HCT116 (cell line): ENCODE measurements around the gene MUSK.

Experiments used
- CBX3 ChIP-seq: IDR thresholded peaks from 2 replicates; pipeline ENCODE4 v1.6.1; 2012; ENCODE audit warnings: low read depth
- CEBPB ChIP-seq: IDR thresholded peaks from 2 replicates; pipeline ENCODE4 v1.6.1; 2012; ENCODE audit warnings: low read depth
- EZH2 ChIP-seq: fragments of 200-600 bp; sonication (generic); IDR thresholded peaks from 2 replicates; pipeline ENCODE4 v1.6.1; 2017; ENCODE audit warnings: antibody characterized with exemption, mixed run types
- MAX ChIP-seq: IDR thresholded peaks from 2 replicates; pipeline ENCODE4 v1.6.1; 2012
- POLR2A ChIP-seq: IDR thresholded peaks from 2 replicates; pipeline ENCODE4 v1.7.0; 2011; ENCODE audit warnings: borderline replicate concordance; ENCODE audit not compliant: insufficient read depth, insufficient read length; ENCODE audit errors: extremely low read depth
- POLR2AphosphoS5 ChIP-seq: IDR thresholded peaks from 2 replicates; pipeline ENCODE4 v1.6.1; 2011; ENCODE audit warnings: mild to moderate bottlenecking, low read depth, low read length, moderate library complexity
- REST ChIP-seq: IDR thresholded peaks from 2 replicates; pipeline ENCODE4 v1.6.1; 2012; ENCODE audit warnings: low read depth
- SRF ChIP-seq: IDR thresholded peaks from 2 replicates; pipeline ENCODE4 v1.6.1; 2012; ENCODE audit warnings: low read depth
- ZBTB33 ChIP-seq: IDR thresholded peaks from 2 replicates; pipeline ENCODE4 v1.6.1; 2011; ENCODE audit warnings: mild to moderate bottlenecking, low read length, moderate library complexity; ENCODE audit not compliant: insufficient replicate concordance; ENCODE audit errors: extremely low read depth
- TF ChIP-seq, protein P1 (sequence below), 3 experiments: fragments of 200-600 bp in 1 of 3; sonication (generic) in 1 of 3; IDR thresholded peaks in 2 of 3; conservative IDR thresholded peaks in 1 of 3; 2 replicates each; pipeline ENCODE4 v1.5.1; 2012 to 2017; ENCODE audit warnings: low read depth in 2 of 3, low read length in 2 of 3, antibody characterized with exemption in 1 of 3, borderline replicate concordance in 1 of 3, control low read depth in 1 of 3, mild to moderate bottlenecking in 1 of 3, mixed read lengths in 1 of 3, mixed run types in 1 of 3, moderate library complexity in 1 of 3; ENCODE audit not compliant: insufficient read depth in 1 of 3

GRCh38 chr9:110815361-110815760, 146.8 kb downstream of the MUSK start:
- no peak for TF ChIP-seq POLR2A
- no peak for TF ChIP-seq EZH2
- TF ChIP-seq MAX: no peak
- TF ChIP-seq, protein P1, sequence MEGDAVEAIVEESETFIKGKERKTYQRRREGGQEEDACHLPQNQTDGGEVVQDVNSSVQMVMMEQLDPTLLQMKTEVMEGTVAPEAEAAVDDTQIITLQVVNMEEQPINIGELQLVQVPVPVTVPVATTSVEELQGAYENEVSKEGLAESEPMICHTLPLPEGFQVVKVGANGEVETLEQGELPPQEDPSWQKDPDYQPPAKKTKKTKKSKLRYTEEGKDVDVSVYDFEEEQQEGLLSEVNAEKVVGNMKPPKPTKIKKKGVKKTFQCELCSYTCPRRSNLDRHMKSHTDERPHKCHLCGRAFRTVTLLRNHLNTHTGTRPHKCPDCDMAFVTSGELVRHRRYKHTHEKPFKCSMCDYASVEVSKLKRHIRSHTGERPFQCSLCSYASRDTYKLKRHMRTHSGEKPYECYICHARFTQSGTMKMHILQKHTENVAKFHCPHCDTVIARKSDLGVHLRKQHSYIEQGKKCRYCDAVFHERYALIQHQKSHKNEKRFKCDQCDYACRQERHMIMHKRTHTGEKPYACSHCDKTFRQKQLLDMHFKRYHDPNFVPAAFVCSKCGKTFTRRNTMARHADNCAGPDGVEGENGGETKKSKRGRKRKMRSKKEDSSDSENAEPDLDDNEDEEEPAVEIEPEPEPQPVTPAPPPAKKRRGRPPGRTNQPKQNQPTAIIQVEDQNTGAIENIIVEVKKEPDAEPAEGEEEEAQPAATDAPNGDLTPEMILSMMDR (IDR thresholded peaks at IDR 0.05 in 2 of 3, conservative IDR thresholded peaks at IDR 0.05 in 1 of 3; ENCODE audit: borderline replicate concordance in 1 of 3, insufficient read depth in 1 of 3, low read depth in 2 of 3, low read length in 2 of 3): no peak
- no peak for TF ChIP-seq POLR2AphosphoS5
- no peak for TF ChIP-seq CBX3
- TF ChIP-seq ZBTB33: no peak
- no peak for TF ChIP-seq SRF
- TF ChIP-seq CEBPB: no peak
- TF ChIP-seq REST: no peak
